Measurements from ENCODE around the gene BET1L. TPM values are rescaled to one million over a fixed set of nuclear protein-coding genes. Genes with fewer than 3 reads are reported as not detected.

Gene BET1L
- total and polyA plus RNA-seq, 3 donors from 2014 or later = 43.7 to 79.9 (median 47.5) TPM

- DNase-seq = no peak
- WGBS, 2 donors = 61 to 72% methylated on average over 2 to 4 of the region's 4 CpGs
These were observed 8.4 kb upstream of the BET1L start for GRCh38 chr11:215581-216037.

GRCh38 chr11:214083-214482 lies 6.9 kb upstream of the BET1L start:
- no peak overlapping the region for H3K27ac ChIP-seq
- no peak for DNase-seq
- H3K4me1 ChIP-seq = peaks cover 12% of the 10 kb centered on the region
- H3K9me3 ChIP-seq = no peaks in the 10 kb centered on the region
- TF ChIP-seq POLR2A (IDR thresholded peaks at IDR 0.05) = no peak
- TF ChIP-seq CTCF (IDR thresholded peaks at IDR 0.05) = no peak
- intact Hi-C loops (cut with DNase I; ENCODE audit: low total_unique reads) = no loop called here
- WGBS, 2 donors = 84 to 96% methylated on average over 7 of the region's 7 CpGs
- H3K4me3 ChIP-seq = no peak overlapping the region
- no peaks in the 10 kb centered on the region for H3K27me3 ChIP-seq
- H3K36me3 ChIP-seq (ENCODE audit: low read depth, missing control alignments) = no peaks in the 10 kb centered on the region

More at GRCh38 chr11:215581-216037, 8.4 kb upstream of the BET1L start:
- Histone ChIP-seq H3K9me3 (no peaks in the 10 kb centered on the region), H3K4me1 (no peaks in the 10 kb centered on the region), H3K36me3 (ENCODE audit: low read depth, missing control alignments) (no peaks in the 10 kb centered on the region), H3K27ac (no peak overlapping the region), H3K27me3 (no peaks in the 10 kb centered on the region), H3K4me3 (no peak overlapping the region)
- TF ChIP-seq CTCF (IDR thresholded peaks at IDR 0.05) (no peak), POLR2A (IDR thresholded peaks at IDR 0.05) (no peak)
- intact Hi-C loops (cut with DNase I; ENCODE audit: low total_unique reads) = no loop called here

- Histone ChIP-seq H3K4me1 (peaks cover 12% of the 10 kb centered on the region), H3K27me3 (no peaks in the 10 kb centered on the region), H3K4me3 (no peak overlapping the region), H3K9me3 (no peaks in the 10 kb centered on the region), H3K36me3 (ENCODE audit: low read depth, missing control alignments) (no peaks in the 10 kb centered on the region), H3K27ac (no peak overlapping the region)
- 87 to 95% methylated on average over 4 of the region's 4 CpGs for WGBS, 2 donors
- no peak for TF ChIP-seq CTCF (IDR thresholded peaks at IDR 0.05)
- no peak for TF ChIP-seq POLR2A (IDR thresholded peaks at IDR 0.05)
- intact Hi-C loops (cut with DNase I; ENCODE audit: low total_unique reads) = no loop called here
- DNase-seq = no peak
These were observed 5.9 kb upstream of the BET1L start for GRCh38 chr11:213111-213510.

- intact Hi-C loops (cut with DNase I; ENCODE audit: low total_unique reads) = no loop called here
- no peak overlapping the region for H3K27ac ChIP-seq
- no peaks in the 10 kb centered on the region for H3K36me3 ChIP-seq (ENCODE audit: low read depth, missing control alignments)
- H3K9me3 ChIP-seq = no peaks in the 10 kb centered on the region
- TF ChIP-seq POLR2A (IDR thresholded peaks at IDR 0.05) = no peak
- TF ChIP-seq CTCF (IDR thresholded peaks at IDR 0.05) = no peak
- DNase-seq = no peak
- WGBS, 2 donors = 90 to 93% methylated on average over 8 to 17 of the region's 17 CpGs
- peaks cover 12% of the 10 kb centered on the region for H3K4me1 ChIP-seq
- no peak overlapping the region for H3K4me3 ChIP-seq
- H3K27me3 ChIP-seq = no peaks in the 10 kb centered on the region
These were observed 5.2 kb upstream of the BET1L start for GRCh38 chr11:212150-213100.
